GM18498 (cell line): Measurements from ENCODE around the gene SLU7.
A peak's percentile ranks its signal among the peaks of the same experiment; 100 is the strongest.
"Not testable (repeated sequence)": the region's sequence is repeated elsewhere in the genome, so short reads cannot be mapped to it uniquely, and the experiment has no call there.

Experiments
- ATAC-seq: cut with Tn5 transposase; IDR thresholded peaks from one replicate; pipeline ENCODE4 v1.9.1; 2021; ENCODE audit warnings: mild to moderate bottlenecking, moderate library complexity; ENCODE audit not compliant: unreplicated experiment

SLU7 gene

GRCh38 chr5:160451281-160451680, 32.4 kb upstream of the SLU7 start:
- ATAC-seq: no peak

DNA sequence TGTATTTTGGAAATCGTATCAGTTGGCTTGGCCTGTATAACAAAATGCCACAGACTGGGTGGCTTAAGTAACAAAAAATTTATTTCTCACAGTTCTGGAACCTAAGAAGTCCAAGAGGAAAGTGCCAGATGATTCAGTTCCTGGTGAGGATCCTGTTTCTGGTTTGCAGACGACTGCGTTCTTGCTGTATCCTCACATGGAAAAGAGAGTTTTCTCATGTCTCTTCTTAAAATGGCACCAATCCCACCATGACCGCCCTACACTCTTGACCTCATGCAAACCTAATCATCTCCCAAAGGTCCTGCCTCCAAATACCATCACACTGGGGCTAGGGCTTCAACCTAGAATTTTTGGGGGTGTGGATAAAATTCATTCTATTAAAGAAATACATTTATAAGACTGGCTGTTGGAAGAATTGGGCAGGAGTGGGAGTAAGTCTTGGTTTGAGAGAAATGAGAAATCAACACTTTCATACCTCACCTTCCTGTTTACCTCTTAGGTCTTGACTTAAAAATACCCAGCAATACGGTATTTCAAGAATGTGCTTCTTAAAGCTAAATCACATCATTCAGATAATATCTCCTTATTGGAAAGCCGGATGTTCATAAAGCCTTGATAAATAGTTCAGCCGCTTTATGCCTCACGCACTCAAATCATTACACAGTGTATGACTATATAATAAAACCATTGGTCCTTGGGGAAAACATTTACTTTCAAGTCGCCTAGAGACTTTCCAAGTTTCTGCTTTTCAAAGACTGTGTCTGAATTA, 31.5 kb upstream of the SLU7 start:
- peak; percentile 60 for ATAC-seq

- ATAC-seq: no peak
Observed at GRCh38 chr5:160449458-160449857, 30.6 kb upstream of the SLU7 start.

DNA sequence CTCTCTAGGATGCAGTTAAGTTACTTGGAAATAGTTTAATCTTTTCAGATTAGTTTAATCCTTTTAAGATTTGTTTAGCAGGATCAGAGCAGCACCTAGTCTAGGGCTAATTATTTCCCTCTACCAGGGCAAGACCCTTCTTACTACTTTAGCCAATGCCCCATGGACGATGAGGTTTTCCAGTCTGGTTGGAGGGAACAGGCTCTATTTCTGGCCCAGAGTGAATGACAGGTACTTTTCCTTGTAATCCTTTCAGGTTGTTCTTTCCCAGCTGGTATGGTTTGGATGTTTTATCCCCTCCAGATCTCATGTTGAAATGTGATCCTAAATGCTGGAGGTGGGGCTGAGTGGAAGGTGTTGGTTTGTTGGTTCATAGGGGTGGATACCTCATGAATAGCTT, 30.0 kb upstream of the SLU7 start:
- ATAC-seq: no peak

DNA sequence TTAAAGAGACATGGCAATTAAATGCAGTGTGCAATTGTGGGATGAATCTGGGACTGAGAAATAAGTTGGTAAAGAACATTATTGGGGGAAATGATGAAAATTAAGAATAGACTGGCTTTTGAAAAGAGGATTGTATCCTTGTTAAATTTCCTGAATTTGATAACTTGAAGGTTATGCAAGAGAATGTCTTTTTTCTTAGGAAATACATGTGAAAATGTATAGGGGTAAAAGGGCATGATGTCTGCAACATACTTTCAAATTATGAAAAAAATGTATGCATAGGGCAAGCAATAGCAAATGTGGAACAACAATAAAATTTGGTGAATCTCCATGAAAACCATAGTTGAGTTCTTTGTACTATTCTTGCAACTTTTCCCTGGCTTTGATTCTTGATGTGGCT, 26.9 kb upstream of the SLU7 start:
- no peak for ATAC-seq

GRCh38 chr5:160445132-160445531, 26.3 kb upstream of the SLU7 start:
- no peak for ATAC-seq

DNA sequence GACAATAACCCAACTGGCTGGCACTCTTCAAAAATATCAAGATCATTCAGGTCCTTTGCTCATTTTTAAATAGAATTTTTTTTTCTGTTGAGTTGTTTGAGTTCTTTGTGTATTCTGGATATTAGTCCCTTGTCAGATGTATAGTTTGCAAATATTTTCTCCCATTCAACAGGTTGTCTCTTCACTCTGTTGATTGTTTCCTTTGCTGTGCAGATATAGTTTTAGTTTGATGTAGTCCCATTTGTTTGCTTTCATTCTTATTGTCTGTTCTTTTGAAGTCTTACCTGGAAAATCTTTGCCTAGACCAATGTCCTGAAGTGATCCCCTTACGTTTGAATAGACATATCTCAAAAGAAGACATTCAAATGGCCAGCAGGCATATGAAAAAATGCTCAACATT, 25.5 kb upstream of the SLU7 start:
- ATAC-seq: no peak

- peak; percentile 22 for ATAC-seq
Observed at GRCh38 chr5:160442824-160443431, 24.0 kb upstream of the SLU7 start.

- ATAC-seq: no peak
Observed at GRCh38 chr5:160441311-160441781, 22.5 kb upstream of the SLU7 start.

- peak; percentile 67 for ATAC-seq
Observed at GRCh38 chr5:160439205-160439600, 20.3 kb upstream of the SLU7 start.

DNA sequence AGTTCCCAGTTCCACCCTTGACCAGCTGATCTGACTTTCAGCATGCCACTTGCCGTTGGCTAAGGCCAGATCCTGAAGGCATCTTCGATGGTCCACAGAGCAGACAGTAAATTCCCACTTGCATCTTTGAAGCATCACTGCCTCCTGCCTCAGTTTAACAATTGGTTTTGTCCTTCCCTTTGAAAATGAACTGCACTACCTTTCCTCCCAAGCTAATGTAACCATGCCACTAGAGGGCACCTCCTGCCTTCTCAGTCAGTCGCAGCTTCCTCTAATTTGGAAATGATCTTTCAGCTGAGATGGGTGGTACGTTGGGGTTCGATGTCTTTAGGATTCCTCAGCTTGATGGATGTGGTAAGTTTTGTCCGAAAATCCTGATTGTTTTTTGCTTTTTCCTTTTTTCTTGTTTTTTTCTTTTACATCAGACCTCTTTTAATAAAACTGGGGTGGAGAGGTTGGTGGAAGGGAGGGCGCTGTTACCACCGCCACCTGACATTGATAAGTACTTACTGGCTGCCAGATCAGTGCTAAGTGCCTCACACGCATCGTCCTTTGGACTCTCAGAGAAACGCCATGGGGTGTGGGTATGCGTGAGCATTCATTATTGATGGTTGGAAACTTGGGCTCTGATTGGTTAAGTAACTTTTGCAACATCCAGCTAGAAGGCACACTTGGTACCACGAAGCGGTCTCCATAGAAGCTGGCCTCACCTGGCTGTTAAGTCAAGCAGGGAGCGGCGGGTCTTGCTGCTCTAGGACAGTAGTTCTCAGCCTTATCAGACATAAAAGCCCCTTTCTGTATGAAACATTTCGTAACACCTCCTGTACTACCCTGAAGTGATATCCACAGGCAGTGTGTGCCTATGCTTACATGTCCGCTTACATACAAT, 19.7 kb upstream of the SLU7 start:
- ATAC-seq: peak; percentile 42

DNA sequence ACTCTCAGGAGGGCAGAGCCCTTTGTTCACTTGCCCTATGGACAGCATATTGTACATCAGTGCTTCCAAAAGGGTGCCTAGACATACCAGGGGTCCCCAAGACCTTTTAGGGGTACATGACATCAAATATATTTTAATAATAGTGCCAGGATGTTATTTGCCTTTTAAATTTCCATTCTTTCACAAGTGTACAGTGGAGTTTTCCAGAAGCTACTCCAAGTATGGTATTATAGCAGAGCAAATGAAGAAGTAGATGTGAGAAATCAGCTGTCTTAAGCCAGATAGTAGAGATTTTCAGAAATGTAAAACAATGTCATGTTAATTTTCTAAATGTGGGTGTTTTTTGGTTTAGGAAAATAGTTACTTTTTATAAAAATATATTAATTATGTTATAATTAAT, 18.4 kb upstream of the SLU7 start:
- ATAC-seq: no peak

DNA sequence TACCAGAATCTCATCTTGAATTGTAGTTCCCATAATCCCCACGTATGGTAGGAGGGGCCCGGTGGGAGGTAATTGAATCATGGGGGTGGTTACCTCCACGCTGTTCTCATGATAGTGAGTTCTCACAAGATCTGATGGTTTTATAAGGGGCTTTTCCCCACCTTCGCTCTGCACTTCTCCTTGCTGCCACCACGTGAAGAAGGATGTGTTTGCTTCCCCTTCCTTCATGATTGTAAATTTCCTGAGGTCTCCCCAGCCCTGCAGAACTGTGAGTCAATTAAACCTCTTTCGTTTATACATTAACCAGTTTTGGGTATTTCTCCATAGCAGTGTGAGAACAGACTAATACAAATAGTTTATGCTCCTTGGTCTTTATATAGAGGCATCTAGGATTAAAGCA, 17.8 kb upstream of the SLU7 start:
- not testable (repeated sequence) for ATAC-seq

DNA sequence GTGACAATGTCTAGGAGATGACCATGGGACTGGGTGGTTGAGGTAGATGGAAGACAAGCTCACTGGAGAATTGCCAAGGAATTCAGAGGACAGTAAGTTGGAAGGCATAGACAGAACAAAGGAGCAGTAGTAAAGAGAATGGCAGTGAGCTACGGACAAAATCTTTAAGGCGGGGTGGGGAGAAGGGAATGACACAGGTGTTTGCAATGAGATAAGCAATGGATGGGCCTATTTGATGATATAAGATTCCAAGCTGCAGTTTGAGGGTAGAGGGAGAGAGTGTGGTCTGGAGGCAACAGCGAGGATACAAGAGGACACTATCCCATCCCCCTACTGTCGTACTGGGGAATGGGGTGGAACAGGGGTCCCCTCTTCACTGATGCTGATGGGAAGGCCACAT, 17.1 kb upstream of the SLU7 start:
- no peak for ATAC-seq

GRCh38 chr5:160435532-160435931, 16.7 kb upstream of the SLU7 start:
- ATAC-seq: no peak

DNA sequence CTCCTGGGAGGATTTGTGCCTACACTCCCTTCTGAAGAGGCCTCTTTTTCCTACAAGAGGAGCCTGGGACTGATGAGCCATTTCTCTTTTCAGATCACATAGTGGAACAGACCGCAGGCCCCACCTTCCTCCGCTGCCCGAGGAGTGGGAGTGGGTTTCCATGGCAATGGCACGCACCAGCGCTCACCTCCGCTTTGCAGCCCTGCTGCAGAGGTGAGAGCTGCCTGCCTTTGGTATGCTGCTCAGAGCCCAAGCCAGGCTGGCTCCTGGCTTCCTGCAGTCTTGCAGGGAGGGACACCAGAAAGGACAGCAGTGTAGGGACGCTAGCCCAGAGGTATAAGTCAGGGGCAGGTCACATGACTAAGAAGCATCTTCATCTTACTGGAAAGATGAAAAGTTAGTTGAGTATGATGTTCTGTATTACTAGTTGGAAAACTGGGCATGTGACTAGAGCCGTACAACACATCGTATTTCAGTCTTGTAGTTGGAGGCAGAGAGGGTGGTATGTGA, 15.2 kb upstream of the SLU7 start:
- peak; percentile 84 for ATAC-seq

DNA sequence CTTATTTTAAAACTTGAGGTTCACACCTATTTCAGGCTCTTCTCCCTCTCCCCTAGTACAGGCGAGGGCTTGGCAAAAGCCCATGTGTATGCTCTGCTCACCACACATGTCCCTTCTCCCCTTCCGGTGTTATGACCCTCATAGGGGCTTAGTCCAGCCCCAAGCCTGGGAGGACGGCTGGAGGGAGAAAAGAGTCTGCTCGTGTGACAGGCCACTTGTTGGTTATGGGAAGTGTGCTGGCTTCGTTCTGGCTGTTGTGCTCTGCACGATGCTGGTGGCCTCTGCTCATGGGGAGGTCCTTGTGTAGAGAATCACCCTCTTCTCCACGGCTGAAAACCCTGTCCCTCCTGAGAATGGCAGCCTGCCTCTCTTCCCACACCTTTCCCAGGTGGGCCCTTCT, 13.9 kb upstream of the SLU7 start:
- ATAC-seq: no peak

- no peak for ATAC-seq
Observed at GRCh38 chr5:160432196-160432595, 13.3 kb upstream of the SLU7 start.

GRCh38 chr5:160427607-160428006, 8.7 kb upstream of the SLU7 start:
- no peak for ATAC-seq

- no peak for ATAC-seq
Observed at GRCh38 chr5:160423099-160423498, 4.2 kb upstream of the SLU7 start.

DNA sequence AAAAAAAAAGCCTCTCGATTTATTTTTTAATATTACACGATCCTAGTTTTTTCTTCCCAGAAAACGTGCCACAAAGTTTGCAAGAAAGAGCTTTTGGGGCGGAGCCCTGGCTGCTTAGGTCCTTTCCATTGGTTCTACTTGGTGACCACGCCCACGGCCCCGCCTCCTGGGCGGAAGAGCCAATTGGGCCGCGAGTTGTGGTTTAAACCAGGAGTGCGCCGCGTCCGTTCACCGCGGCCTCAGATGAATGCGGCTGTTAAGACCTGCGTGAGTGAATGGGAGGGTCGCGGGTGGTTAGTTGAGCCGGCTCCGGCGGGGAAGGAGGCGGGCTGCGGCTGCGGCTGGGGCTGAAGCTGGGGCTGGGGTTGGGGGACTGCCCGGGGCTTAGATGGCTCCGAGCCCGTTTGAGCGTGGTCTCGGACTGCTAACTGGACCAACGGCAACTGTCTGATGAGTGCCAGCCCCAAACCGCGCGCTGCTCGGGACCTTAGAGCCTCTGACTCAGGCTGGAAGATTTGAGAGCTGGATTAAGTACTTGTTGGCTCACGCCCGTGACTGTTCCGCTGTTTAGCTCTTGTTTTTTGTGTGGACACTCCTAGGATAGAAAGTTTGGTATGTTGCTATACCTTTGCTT, 2.9 kb upstream of the SLU7 start, which contains the start of gene PTTG1:
Gene PTTG1, plus strand, starts transcription at position 231 of the 634 bp plus-strand sequence. CDS start 458 bp downstream, outside the sequence.
- ATAC-seq: peak; percentile 67
